Measurements from ENCODE around the gene TRIP13.

TRIP13 gene

GRCh38 chr5:854966-855743 is 37.5 kb upstream of the TRIP13 start:
- DNase-seq (ENCODE audit: low read depth): no peak

DNA sequence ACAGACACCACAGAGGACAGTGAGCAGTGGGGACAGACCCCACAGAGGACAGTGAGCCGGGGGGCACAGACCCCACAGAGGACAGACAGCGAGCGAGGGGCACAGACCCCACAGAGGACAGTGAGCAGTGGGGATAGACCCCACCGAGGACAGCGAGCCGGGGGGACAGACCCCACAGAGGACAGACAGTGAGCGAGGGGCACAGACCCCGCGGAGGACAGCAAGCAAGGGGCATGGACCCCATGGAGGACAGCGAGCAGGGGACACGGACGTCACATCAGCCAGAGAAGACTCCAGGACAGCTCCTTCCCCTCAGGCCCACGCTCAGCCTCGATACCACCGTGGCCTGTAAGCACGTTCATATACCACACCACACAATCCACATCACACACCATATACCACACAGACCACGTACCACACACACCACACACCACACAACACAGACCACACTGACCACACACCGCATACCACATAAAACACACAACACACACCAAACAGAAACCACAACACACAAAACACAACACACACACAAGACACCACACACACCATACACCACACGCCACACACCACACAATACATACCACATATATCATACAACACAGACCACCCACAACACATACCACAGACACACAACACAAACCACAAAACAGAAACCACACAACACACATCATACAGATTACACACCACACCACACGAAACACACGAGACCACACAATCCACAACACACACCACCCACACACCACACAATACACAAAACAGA is 36.7 kb upstream of the TRIP13 start:
- no peak for DNase-seq (ENCODE audit: low read depth)

DNA sequence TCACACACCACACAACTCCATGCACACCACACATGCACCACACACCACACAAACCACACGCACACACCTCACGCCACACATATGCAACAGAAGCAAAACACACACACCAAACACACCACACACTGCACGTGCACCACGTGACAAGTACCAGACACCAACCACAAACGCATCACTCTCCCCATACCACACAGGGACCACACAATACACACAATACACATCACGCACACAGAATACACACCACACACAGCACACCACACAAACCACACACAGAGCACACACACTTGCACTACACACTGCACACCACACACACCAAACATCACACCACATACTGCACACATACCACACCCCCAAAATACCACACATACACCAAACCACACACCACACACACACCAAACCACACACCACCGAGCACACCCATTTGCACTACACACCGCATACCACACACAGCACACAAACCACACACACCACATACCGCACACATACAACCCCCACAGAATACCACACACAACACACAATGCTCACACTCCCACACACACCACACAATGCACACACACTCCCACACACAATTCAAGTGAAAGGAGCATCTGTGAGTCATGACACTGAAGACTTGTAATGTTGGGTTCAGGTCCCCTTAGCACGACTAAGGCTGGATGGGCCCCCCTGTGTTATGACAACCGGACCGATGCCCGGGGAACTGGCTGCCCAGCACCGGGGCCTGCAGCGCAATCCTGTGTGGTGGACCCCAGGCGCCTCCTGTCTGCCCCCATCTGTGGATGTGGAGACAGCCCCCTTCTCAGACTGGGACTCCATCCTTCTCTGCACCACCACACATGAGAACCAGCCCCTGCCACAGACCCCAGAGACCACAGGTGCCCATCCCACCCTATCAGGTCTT is 35.9 kb upstream of the TRIP13 start:
- DNase-seq (ENCODE audit: low read depth): no peak

GRCh38 chr5:858726-859125 is 34.0 kb upstream of the TRIP13 start:
- no peak for DNase-seq (ENCODE audit: low read depth)

- no peak for DNase-seq (ENCODE audit: low read depth)
Measured at GRCh38 chr5:859391-859790, 33.3 kb upstream of the TRIP13 start.

DNA sequence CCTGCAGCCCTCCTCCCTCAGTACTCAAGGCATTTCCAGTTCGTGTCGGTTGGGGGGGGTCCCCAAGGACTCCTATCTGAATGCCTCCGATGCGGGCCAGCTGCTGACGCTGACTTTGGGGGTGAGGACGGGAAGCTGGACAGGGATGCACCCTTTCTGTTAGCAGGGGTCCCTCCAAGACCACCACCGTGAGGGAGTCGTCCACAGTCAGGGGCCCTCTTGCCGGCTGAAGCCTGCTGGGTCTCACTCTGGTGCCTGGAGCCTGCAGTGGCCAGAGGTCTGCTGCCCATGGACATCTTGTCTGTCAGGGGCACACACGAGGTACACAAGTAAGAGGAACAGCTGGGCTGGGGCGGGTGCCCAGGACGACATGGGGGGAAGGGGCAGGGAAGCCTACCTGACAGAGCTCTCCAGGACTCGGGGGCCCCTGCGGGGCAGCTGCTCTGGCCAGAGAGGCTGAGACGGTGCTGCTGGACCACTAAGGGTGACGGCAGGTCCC is 32.8 kb upstream of the TRIP13 start:
- DNase-seq (ENCODE audit: low read depth): no peak

- DNase-seq (ENCODE audit: low read depth): no peak
Measured at GRCh38 chr5:860506-861150, 32.1 kb upstream of the TRIP13 start.

- no peak for DNase-seq (ENCODE audit: low read depth)
Measured at GRCh38 chr5:861442-862366, 31.0 kb upstream of the TRIP13 start.

DNA sequence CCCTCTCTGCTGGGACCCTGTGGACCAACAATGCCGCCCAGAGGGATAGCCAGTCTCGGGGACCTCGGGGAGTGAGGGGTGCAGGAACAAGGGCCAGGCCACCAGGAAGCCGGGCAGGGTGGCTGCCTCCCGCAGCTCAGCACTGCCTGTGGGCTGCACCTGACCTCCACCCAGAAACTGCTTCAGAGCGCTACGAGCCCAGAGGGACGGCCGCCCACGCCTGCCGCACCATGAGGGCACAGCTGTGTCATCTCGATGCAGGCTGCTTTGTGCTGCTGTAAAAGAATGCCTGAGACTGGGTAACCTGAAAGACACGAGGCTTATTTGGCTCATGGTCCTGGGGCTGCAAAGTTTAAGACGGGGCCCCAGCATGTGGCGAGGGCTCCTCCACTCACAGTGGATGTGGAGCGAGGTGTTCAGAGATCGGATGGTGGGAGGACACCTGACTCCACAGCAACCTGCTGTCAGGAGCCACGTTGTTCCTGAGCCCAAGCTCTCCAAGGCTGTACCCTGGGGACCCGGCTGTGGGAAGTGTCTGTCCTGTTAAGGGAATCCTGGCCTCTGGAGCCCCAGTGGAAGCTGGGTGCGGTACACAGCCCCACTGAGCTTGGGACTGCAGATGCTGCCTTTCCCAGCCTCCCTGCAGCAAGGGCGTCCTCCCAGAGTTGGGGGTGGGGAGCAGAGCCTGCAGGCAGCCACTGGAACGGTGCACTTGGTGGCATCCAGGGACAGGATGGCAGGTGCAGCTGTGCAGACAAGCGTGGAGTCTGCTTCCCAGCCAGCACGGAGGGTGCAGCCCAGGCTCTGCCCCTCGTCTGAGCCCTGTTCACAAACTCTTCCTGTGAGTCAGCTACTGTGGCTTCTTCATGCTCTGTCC is 30.1 kb upstream of the TRIP13 start:
- DNase-seq (ENCODE audit: low read depth): no peak

DNA sequence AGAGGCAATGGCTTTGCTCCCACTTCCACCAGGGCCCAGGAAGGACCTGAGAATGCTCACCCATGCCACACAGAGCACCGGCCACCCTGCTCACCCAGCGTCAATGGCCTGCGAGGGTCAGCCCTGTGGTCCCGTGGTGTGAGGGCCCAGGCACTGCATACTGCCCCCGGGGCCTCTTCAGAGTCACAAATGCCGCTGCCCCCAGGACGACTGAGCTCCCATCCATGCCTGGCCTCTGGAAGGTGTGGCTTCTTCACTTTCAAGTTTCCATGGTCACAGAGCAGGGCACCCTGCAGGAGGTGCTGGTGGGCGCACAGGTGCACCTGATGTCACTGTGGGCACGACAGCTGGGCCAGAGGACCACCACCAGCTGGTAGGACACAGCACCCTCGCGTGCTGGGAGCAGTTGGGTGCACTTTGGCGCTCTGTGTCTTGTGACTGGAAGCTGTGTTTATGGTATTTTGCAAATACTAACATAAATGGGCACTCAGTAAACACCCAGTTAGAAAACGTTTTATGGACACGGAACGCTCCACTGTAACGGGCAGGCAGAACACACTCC is 29.4 kb upstream of the TRIP13 start:
- DNase-seq (ENCODE audit: low read depth): no peak

- no peak for DNase-seq (ENCODE audit: low read depth)
Measured at GRCh38 chr5:864492-865167, 28.1 kb upstream of the TRIP13 start.

DNA sequence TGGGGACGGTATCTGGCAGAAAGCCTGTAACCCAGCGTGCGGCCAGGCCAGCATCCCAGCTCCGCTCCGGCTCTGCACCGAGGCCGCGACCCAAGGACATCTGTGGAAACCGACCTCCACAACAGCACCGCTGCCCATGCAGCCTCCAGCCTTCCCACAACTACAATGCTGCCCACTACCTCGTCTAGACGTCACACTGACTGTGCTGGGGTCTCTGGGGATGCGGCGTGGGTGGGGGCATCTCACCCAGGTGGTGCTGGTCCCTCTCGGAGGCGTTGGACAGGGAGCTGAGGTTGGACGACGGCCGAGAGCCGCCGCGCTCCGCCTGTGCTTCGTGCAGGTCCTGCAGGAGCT is 27.5 kb upstream of the TRIP13 start:
- no peak for DNase-seq (ENCODE audit: low read depth)

DNA sequence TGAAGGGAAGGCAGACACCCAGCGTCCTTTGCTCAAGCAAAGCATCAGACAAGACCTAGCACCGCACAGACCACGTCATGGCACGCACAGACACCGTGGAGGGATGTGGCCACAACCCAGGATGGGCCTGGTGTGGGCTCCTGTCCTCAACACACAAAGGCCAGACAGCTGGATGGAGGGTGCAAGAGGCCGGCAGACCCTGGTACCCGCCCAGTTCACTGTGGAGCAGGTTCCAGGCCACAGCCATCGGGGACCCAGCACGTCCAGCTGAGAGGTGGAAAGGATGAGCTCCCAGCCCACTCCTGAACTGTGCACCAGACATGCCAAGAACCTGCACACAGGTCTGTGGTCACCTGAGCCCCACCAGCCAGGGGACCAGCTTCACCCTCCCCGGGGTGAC is 26.9 kb upstream of the TRIP13 start:
- DNase-seq (ENCODE audit: low read depth): no peak

- DNase-seq (ENCODE audit: low read depth): no peak
Measured at GRCh38 chr5:867300-867870, 25.3 kb upstream of the TRIP13 start.

GRCh38 chr5:868428-869135 is 24.1 kb upstream of the TRIP13 start:
- DNase-seq (ENCODE audit: low read depth): no peak

DNA sequence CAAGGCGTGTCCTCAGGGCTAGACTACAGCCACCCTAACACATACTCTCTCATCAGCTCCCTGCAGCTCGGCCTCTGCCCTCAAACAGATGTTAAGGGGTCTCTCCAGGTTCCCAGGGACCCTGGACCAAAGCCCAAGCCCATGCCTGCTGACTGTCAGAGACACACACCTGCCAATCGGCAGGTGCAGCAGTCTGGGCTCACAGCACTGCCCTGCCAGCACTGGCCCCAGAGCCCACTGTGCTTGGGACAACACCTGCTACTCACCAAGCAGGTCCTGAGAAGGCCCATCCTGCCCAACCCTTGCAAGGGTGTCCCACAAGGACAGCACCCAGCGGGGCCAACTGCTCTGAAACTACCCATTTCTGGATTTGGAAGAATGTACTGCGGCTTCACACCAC is 21.7 kb upstream of the TRIP13 start:
- no peak for DNase-seq (ENCODE audit: low read depth)

DNA sequence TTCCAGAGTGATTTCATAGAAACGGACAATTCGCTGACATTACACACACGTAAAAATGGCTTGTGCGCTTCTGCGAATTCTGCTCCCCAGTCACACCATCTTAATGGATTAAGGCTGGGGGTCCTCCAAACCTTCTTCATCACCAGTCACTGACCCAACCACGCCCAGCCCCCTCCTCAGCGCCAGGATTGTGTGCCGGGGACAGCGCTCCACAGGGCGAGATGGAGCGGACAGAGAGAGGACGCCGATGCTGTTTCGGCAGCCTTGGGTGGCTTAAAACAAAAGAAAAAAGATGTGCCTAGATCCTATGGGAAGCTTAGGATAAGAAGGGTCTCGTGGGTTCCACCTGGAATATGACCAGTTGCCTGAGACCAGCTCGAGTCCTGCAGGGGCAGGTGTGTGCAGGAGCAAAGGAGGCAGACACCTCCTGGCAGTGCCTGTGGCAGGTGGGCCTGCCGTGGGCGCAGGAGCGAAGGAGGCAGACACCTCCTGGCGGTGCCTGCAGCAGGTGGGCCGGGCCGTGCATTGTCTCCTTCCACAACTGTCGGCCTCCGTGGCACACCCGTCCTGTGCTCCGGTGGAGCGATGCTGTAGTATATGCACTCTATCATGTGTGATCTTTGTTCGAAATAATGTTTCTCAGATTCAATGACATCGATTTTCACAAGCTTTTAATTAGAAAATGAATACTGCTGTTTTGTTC is 20.9 kb upstream of the TRIP13 start:
- DNase-seq (ENCODE audit: low read depth): no peak

Measured in HS-27A (cell line).